GM12891 (cell line): ENCODE measurements around the gene MICAL3.

ENCODE experiments used
- DNase-seq: peaks from one replicate; pipeline ENCODE4 v3.0.0; 2011; ENCODE audit warnings: low spot score; ENCODE audit not compliant: insufficient read length
- FAIRE-seq: peaks from 2 replicates; lab custom pipeline; 2011; peaks lifted over from hg19 to GRCh38; lab: Jason Lieb, UNC
- PAX5 ChIP-seq: IDR thresholded peaks from 2 replicates; pipeline ENCODE4 v1.6.1; 2011; ENCODE audit warnings: low read length, moderate library complexity, mild to moderate bottlenecking; ENCODE audit not compliant: insufficient read depth, severe bottlenecking
- POLR2A ChIP-seq: IDR thresholded peaks from 2 replicates; pipeline ENCODE4 v1.6.1; 2011; ENCODE audit warnings: low read depth, low read length, control low read depth
- POLR2AphosphoS5 ChIP-seq: IDR thresholded peaks from 2 replicates; pipeline ENCODE4 v1.6.1; 2011; ENCODE audit warnings: low read depth, low read length, control low read depth
- POU2F2 ChIP-seq: IDR thresholded peaks from 2 replicates; pipeline ENCODE4 v1.6.1; 2011; ENCODE audit warnings: low read depth, mild to moderate bottlenecking, control low read depth, low read length, moderate library complexity
- SPI1 ChIP-seq: IDR thresholded peaks from 2 replicates; pipeline ENCODE4 v1.6.1; 2011; ENCODE audit warnings: low read depth, low read length, control low read depth
- TAF1 ChIP-seq: IDR thresholded peaks from 2 replicates; pipeline ENCODE4 v1.6.1; 2011; ENCODE audit warnings: low read depth, low read length, control low read depth

MICAL3 gene

GRCh38 chr22:17890245-17890671, 134.1 kb downstream of the MICAL3 start:
- DNase-seq (no peak), FAIRE-seq (no peak)
- TF ChIP-seq SPI1 (no peak), TAF1 (no peak), POU2F2 (no peak), POLR2AphosphoS5 (no peak), PAX5 (no peak), POLR2A (no peak)

- FAIRE-seq (no peak), DNase-seq (no peak)
- TF ChIP-seq POLR2AphosphoS5 (no peak), POLR2A (no peak), POU2F2 (no peak), SPI1 (no peak), PAX5 (no peak), TAF1 (no peak)
These were observed 135.5 kb downstream of the MICAL3 start for GRCh38 chr22:17888855-17889254.

- no peak for FAIRE-seq
- no peak for TF ChIP-seq POU2F2
These were observed 135.9 kb downstream of the MICAL3 start for GRCh38 chr22:17888439-17888838.

GRCh38 chr22:17884893-17885292, 139.5 kb downstream of the MICAL3 start:
- no peak for FAIRE-seq
- TF ChIP-seq PAX5 (no peak), TAF1 (no peak)
- DNase-seq = no peak

More at GRCh38 chr22:17888439-17888838, 135.9 kb downstream of the MICAL3 start:
- DNase-seq = no peak

GRCh38 chr22:17884084-17884483, 140.3 kb downstream of the MICAL3 start:
- DNase-seq (no peak), FAIRE-seq (no peak)
- TF ChIP-seq POLR2AphosphoS5 (no peak), POLR2A (no peak), SPI1 (no peak), POU2F2 (no peak), PAX5 (no peak), TAF1 (no peak)

GRCh38 chr22:17883356-17883755, 141.0 kb downstream of the MICAL3 start:
- FAIRE-seq (no peak), DNase-seq (no peak)
- TF ChIP-seq TAF1 (no peak), SPI1 (no peak), PAX5 (no peak), POLR2A (no peak), POU2F2 (no peak), POLR2AphosphoS5 (no peak)

GRCh38 chr22:17882727-17883126, 141.6 kb downstream of the MICAL3 start:
- TF ChIP-seq POU2F2 = no peak
- TF ChIP-seq POLR2AphosphoS5 = no peak
- TF ChIP-seq TAF1 = no peak
- no peak for TF ChIP-seq PAX5
- no peak for TF ChIP-seq SPI1
- TF ChIP-seq POLR2A = no peak
- no peak for DNase-seq
- no peak for FAIRE-seq

- FAIRE-seq = no peak
- DNase-seq = no peak
These were observed 142.2 kb downstream of the MICAL3 start for GRCh38 chr22:17882162-17882561.

GRCh38 chr22:17881366-17881765, 143.0 kb downstream of the MICAL3 start:
- TF ChIP-seq POLR2A (no peak), POLR2AphosphoS5 (no peak), POU2F2 (no peak), SPI1 (no peak), PAX5 (no peak), TAF1 (no peak)
- DNase-seq (no peak), FAIRE-seq (no peak)

More at GRCh38 chr22:17882162-17882561, 142.2 kb downstream of the MICAL3 start:
- no peak for TF ChIP-seq PAX5
- no peak for TF ChIP-seq POU2F2
- TF ChIP-seq SPI1 = no peak
- no peak for TF ChIP-seq TAF1
- TF ChIP-seq POLR2AphosphoS5 = no peak
- TF ChIP-seq POLR2A = no peak

GRCh38 chr22:17880468-17880867, 143.9 kb downstream of the MICAL3 start:
- FAIRE-seq (no peak), DNase-seq (no peak)
- no peak for TF ChIP-seq TAF1
- TF ChIP-seq SPI1 = no peak
- no peak for TF ChIP-seq PAX5
- no peak for TF ChIP-seq POU2F2
- no peak for TF ChIP-seq POLR2AphosphoS5
- TF ChIP-seq POLR2A = no peak

- DNase-seq (no peak), FAIRE-seq (no peak)
- TF ChIP-seq POLR2A (no peak), POU2F2 (no peak), PAX5 (no peak), SPI1 (no peak), TAF1 (no peak), POLR2AphosphoS5 (no peak)
These were observed 144.3 kb downstream of the MICAL3 start for GRCh38 chr22:17880020-17880419.
